ENCODE data around the gene ASL. TPM values are rescaled to one million over a fixed set of nuclear protein-coding genes. Genes with fewer than 3 reads are reported as not detected.

The ASL gene
- total and polyA plus RNA-seq, 10 of the 15 experiments (the other 5 are each of a cell fraction or from before 2014, with no cell fraction given): 0.66 to 36.7 (median 28.8) TPM

DNA sequence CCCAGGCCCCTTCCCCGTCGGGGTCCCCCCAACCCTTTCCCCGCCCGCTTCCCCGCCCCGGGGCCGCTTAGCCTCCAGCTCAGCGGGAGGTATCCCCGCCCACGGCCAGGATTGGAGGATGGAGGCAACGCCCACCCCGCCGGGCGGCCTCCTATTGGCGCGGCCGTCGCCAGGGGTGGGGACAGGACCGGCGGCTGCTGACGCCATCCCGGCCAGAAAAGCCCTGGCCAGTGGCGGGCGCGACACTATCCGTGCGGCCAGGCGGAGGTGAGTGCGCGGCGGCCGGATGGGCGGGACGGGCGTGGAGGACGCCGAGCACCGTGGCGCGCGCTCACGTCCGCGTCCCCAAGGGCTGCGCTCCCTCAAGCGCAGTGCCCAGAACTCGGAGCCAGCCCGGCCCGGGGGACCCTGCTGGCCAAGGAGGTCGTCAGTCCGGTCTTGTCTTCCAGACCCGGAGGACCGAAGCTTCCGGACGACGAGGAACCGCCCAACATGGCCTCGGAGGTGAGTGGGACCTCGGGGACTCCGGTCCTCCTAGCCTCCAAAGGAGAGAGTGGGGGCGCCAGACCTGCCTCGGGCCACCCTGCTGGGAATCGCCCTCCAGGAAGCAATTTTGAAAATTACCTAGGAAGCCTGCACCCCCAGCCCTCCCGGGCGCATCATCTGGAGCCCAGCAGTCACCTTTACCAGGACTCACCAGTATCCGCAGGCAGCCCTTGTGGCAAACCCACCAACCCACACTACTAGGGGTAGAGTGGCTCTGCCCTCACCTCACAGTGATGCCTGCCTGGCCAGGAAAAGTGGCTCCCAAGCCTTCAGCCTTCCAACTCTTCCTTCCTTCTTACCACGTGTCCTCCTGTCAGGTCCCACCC, at the start of gene ASL (continued):
- TF ChIP-seq, protein P1, sequence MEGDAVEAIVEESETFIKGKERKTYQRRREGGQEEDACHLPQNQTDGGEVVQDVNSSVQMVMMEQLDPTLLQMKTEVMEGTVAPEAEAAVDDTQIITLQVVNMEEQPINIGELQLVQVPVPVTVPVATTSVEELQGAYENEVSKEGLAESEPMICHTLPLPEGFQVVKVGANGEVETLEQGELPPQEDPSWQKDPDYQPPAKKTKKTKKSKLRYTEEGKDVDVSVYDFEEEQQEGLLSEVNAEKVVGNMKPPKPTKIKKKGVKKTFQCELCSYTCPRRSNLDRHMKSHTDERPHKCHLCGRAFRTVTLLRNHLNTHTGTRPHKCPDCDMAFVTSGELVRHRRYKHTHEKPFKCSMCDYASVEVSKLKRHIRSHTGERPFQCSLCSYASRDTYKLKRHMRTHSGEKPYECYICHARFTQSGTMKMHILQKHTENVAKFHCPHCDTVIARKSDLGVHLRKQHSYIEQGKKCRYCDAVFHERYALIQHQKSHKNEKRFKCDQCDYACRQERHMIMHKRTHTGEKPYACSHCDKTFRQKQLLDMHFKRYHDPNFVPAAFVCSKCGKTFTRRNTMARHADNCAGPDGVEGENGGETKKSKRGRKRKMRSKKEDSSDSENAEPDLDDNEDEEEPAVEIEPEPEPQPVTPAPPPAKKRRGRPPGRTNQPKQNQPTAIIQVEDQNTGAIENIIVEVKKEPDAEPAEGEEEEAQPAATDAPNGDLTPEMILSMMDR (IDR thresholded peaks at IDR 0.05 in 2 of 3, conservative IDR thresholded peaks at IDR 0.05 in 1 of 3; ENCODE audit: control insufficient read depth in 2 of 3, extremely low read depth in 1 of 3, insufficient read depth in 1 of 3, low read depth in 3 of 3, low read length in 3 of 3): no peak; a peak in 1 of 6 replicates
- TF ChIP-seq, protein P2, sequence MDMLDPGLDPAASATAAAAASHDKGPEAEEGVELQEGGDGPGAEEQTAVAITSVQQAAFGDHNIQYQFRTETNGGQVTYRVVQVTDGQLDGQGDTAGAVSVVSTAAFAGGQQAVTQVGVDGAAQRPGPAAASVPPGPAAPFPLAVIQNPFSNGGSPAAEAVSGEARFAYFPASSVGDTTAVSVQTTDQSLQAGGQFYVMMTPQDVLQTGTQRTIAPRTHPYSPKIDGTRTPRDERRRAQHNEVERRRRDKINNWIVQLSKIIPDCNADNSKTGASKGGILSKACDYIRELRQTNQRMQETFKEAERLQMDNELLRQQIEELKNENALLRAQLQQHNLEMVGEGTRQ (IDR thresholded peaks at IDR 0.05; ENCODE audit: borderline replicate concordance, low read depth, low read length): no peak
- TF ChIP-seq TAF1 (IDR thresholded peaks at IDR 0.05; ENCODE audit: borderline replicate concordance, low read depth, low read length) (peak; percentile 64; the same call in 1 of the 2 replicates), TCF12 (IDR thresholded peaks at IDR 0.05; ENCODE audit: low read depth, low read length) (0 out of 2 replicates have a peak, but pooled peaks have one; percentile 22), MYB (IDR thresholded peaks at IDR 0.05; ENCODE audit: borderline replicate concordance, low read depth, low read length) (no peak), RAD51 (IDR thresholded peaks at IDR 0.05) (no peak), HDAC2 (IDR thresholded peaks at IDR 0.05) (no peak), SIX5 (IDR thresholded peaks at IDR 0.05; ENCODE audit: low read depth, low read length, severe bottlenecking) (no peak), NR2F1 (conservative IDR thresholded peaks at IDR 0.05) (peak; percentile 63), ZBED1 (IDR thresholded peaks at IDR 0.05; ENCODE audit: borderline replicate concordance) (no peak), SIN3A (IDR thresholded peaks at IDR 0.05; ENCODE audit: low read depth, low read length) (peak; percentile 87; the same call in 1 of the 2 replicates)
- TF ChIP-seq, protein P3, sequence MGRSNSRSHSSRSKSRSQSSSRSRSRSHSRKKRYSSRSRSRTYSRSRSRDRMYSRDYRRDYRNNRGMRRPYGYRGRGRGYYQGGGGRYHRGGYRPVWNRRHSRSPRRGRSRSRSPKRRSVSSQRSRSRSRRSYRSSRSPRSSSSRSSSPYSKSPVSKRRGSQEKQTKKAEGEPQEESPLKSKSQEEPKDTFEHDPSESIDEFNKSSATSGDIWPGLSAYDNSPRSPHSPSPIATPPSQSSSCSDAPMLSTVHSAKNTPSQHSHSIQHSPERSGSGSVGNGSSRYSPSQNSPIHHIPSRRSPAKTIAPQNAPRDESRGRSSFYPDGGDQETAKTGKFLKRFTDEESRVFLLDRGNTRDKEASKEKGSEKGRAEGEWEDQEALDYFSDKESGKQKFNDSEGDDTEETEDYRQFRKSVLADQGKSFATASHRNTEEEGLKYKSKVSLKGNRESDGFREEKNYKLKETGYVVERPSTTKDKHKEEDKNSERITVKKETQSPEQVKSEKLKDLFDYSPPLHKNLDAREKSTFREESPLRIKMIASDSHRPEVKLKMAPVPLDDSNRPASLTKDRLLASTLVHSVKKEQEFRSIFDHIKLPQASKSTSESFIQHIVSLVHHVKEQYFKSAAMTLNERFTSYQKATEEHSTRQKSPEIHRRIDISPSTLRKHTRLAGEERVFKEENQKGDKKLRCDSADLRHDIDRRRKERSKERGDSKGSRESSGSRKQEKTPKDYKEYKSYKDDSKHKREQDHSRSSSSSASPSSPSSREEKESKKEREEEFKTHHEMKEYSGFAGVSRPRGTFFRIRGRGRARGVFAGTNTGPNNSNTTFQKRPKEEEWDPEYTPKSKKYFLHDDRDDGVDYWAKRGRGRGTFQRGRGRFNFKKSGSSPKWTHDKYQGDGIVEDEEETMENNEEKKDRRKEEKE (IDR thresholded peaks at IDR 0.05): no peak
- TF ChIP-seq, protein P4, sequence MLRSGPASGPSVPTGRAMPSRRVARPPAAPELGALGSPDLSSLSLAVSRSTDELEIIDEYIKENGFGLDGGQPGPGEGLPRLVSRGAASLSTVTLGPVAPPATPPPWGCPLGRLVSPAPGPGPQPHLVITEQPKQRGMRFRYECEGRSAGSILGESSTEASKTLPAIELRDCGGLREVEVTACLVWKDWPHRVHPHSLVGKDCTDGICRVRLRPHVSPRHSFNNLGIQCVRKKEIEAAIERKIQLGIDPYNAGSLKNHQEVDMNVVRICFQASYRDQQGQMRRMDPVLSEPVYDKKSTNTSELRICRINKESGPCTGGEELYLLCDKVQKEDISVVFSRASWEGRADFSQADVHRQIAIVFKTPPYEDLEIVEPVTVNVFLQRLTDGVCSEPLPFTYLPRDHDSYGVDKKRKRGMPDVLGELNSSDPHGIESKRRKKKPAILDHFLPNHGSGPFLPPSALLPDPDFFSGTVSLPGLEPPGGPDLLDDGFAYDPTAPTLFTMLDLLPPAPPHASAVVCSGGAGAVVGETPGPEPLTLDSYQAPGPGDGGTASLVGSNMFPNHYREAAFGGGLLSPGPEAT (IDR thresholded peaks at IDR 0.05; ENCODE audit: low read depth): no peak
- TF ChIP-seq, protein P5, sequence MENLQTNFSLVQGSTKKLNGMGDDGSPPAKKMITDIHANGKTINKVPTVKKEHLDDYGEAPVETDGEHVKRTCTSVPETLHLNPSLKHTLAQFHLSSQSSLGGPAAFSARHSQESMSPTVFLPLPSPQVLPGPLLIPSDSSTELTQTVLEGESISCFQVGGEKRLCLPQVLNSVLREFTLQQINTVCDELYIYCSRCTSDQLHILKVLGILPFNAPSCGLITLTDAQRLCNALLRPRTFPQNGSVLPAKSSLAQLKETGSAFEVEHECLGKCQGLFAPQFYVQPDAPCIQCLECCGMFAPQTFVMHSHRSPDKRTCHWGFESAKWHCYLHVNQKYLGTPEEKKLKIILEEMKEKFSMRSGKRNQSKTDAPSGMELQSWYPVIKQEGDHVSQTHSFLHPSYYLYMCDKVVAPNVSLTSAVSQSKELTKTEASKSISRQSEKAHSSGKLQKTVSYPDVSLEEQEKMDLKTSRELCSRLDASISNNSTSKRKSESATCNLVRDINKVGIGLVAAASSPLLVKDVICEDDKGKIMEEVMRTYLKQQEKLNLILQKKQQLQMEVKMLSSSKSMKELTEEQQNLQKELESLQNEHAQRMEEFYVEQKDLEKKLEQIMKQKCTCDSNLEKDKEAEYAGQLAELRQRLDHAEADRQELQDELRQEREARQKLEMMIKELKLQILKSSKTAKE (IDR thresholded peaks at IDR 0.05; ENCODE audit: low read depth, poor library complexity, severe bottlenecking): no peak
- TF ChIP-seq, protein P6, sequence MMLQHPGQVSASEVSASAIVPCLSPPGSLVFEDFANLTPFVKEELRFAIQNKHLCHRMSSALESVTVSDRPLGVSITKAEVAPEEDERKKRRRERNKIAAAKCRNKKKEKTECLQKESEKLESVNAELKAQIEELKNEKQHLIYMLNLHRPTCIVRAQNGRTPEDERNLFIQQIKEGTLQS (IDR thresholded peaks at IDR 0.05; ENCODE audit: borderline replicate concordance, extremely low read depth, low read depth, low read length): no peak

Measured in GM12878 (cell line).